Measurements from ENCODE around the gene TBC1D24. TPM values are rescaled to one million over a fixed set of nuclear protein-coding genes. Genes with fewer than 3 reads are reported as not detected.

Gene TBC1D24
- total and polyA plus RNA-seq, 9 of the 15 experiments (the other 6 are each of a cell fraction or from before 2014, with no cell fraction given), result 1.7 to 22.6 (median 7.2) TPM

- FAIRE-seq, result no peak
- intact Hi-C loops (cut with micrococcal nuclease), result no loop called here
Measured at GRCh38 chr16:2531371-2531695, 56.4 kb downstream of the TBC1D24 start, which contains the start of gene CEMP1. Gene CEMP1 (minus strand): TSS chr16:2531408. CDS start chr16:2531073, 335 bp downstream.

More at GRCh38 chr16:2531371-2531695, 56.4 kb downstream of the TBC1D24 start, which contains the start of gene CEMP1:
- POLR2A ChIA-PET, result interaction anchor here (0.5 to 3.8 kb wide), 3 partner anchors 10 to 260 kb away, joined by 3 to 45 read pairs (median 5); partner anchors contain the start of gene AMDHD2
- Histone ChIP-seq H3K27ac (ENCODE audit: extremely low read depth, low read depth, low read length) (peak within 1 kb of the TSS; percentile 70), H3K9me3 (replicated peaks; ENCODE audit: control insufficient read depth, insufficient read depth, low read depth, low read length) (no peaks in the 10 kb centered on the region), H3K4me1 (replicated peaks in 1 of 2; ENCODE audit: control insufficient read depth in 2 of 2, insufficient read depth in 2 of 2, low read length in 2 of 2) (peaks cover 12 to 63% of the 10 kb centered on the region in 2 experiments; a peak in 4 of 5 replicates), H3K9ac (ENCODE audit: insufficient read depth in 1 of 2, low read depth in 2 of 2, low read length in 2 of 2) (peak within 1 kb of the TSS; percentile 75 to 93), H4K20me1 (replicated peaks; ENCODE audit: control insufficient read depth, insufficient read depth, low read length) (no peaks in the 10 kb centered on the region), H2AFZ (ENCODE audit: low read depth, low read length) (peak within 1 kb of the TSS; percentile 94), H3K9me1 (ENCODE audit: control insufficient read depth, insufficient read depth, low read length) (peaks cover 3% of the 10 kb centered on the region), H3K79me2 (ENCODE audit: control insufficient read depth, insufficient read depth, low read length) (no peaks in the 10 kb centered on the region), H3K27me3 (ENCODE audit: control insufficient read depth in 2 of 2, insufficient read depth in 2 of 2, low read length in 2 of 2) (no peaks in the 10 kb centered on the region), H3K4me3 (peak within 1 kb of the TSS; percentile 51), H3K36me3 (ENCODE audit: control insufficient read depth, insufficient read depth, low read length) (peaks cover 43% of the 10 kb centered on the region; the same call in 2 of the 3 replicates), H3K4me2 (ENCODE audit: insufficient read depth, low read length) (peak within 1 kb of the TSS; percentile 79)
- WGBS (ENCODE audit: insufficient coverage, low coverage, missing lambda C conversion rate), result 51% methylated on average over 5 of the region's 11 CpGs
- ATAC-seq (no peak; the same call in 2 of the 3 replicates), DNase-seq (ENCODE audit: extremely low read depth in 1 of 4, low spot score in 3 of 4) (no peak)
- no TSS peak for BruUV-seq (replicated peaks)
- TF ChIP-seq ZC3H4 (CRISPR knock-in tag; IDR thresholded peaks at IDR 0.05; ENCODE audit: borderline replicate concordance), result peak; percentile 60; the same call in 1 of the 2 replicates
- TF ChIP-seq HMGXB4 (CRISPR knock-in tag; IDR thresholded peaks at IDR 0.05), result no peak
- no peak for TF ChIP-seq POLR3A (IDR thresholded peaks at IDR 0.05; ENCODE audit: borderline replicate concordance, extremely low read depth, insufficient read depth, insufficient read length)
- 0 out of 2 replicates have a peak, but pooled peaks have one; percentile 10 for TF ChIP-seq PHTF2 (CRISPR knock-in tag; IDR thresholded peaks at IDR 0.05)
- no peak for TF ChIP-seq HMG20A (CRISPR knock-in tag; conservative IDR thresholded peaks at IDR 0.05)
- TF ChIP-seq ZNF778 (CRISPR knock-in tag; IDR thresholded peaks at IDR 0.05), result no peak
- CTCF ChIA-PET (ENCODE audit: low intra/inter-chr PET ratio), result interaction anchor here (0.6 kb wide), 1 partner anchor 236 kb away, joined by 4 read pairs; no protein-coding TSS in a partner anchor
- in situ Hi-C loops (cut with MboI), result no loop called here
